ENCODE data around the gene TMEM59L.

DNA sequence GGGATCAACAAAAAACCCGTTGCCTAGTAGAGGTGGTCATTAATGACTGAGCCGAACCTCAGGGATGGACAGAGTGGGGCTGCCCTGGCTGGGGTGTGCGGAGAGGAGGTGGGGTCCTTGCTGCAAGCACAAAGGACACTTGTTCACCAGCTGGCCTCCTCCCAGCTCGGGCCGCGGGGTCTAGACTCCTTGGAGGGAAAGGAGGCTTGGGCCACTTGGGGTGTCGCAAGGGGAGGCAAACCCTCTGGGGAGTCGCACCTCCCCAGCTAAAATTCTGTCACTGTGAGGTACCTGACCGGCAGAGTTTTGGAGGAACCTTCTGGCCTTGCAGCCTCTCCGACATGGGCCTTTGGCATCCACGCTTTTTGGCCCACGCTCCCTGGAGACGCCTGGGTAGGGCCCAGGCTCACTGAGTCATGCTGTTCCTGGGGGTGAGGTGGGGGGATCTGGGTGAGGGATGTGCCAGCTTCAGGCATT is 32.4 kb downstream of the TMEM59L start:
- TF ChIP-seq MAZ (IDR thresholded peaks at IDR 0.05; ENCODE audit: borderline replicate concordance, low read depth, low read length) (no peak), MAZ (CRISPR knock-in tag; IDR thresholded peaks at IDR 0.05; ENCODE audit: low read depth) (no peak), MIXL1 (CRISPR knock-in tag; IDR thresholded peaks at IDR 0.05) (no peak), MZF1 (CRISPR knock-in tag; IDR thresholded peaks at IDR 0.05; ENCODE audit: borderline replicate concordance) (no peak), POLR2AphosphoS5 (IDR thresholded peaks at IDR 0.05; ENCODE audit: low read depth, low read length) (no peak), PPARG (CRISPR knock-in tag; conservative IDR thresholded peaks at IDR 0.05) (no peak), ZNF879 (CRISPR knock-in tag; IDR thresholded peaks at IDR 0.05) (no peak), SALL1 (CRISPR knock-in tag; IDR thresholded peaks at IDR 0.05) (no peak), SCMH1 (CRISPR knock-in tag; IDR thresholded peaks at IDR 0.05; ENCODE audit: borderline replicate concordance) (no peak), ZNF737 (CRISPR knock-in tag; IDR thresholded peaks at IDR 0.05; ENCODE audit: borderline replicate concordance) (no peak), ZNF121 (CRISPR knock-in tag; IDR thresholded peaks at IDR 0.05) (no peak)
- TF ChIP-seq, protein P1, sequence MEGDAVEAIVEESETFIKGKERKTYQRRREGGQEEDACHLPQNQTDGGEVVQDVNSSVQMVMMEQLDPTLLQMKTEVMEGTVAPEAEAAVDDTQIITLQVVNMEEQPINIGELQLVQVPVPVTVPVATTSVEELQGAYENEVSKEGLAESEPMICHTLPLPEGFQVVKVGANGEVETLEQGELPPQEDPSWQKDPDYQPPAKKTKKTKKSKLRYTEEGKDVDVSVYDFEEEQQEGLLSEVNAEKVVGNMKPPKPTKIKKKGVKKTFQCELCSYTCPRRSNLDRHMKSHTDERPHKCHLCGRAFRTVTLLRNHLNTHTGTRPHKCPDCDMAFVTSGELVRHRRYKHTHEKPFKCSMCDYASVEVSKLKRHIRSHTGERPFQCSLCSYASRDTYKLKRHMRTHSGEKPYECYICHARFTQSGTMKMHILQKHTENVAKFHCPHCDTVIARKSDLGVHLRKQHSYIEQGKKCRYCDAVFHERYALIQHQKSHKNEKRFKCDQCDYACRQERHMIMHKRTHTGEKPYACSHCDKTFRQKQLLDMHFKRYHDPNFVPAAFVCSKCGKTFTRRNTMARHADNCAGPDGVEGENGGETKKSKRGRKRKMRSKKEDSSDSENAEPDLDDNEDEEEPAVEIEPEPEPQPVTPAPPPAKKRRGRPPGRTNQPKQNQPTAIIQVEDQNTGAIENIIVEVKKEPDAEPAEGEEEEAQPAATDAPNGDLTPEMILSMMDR (CRISPR knock-in tag; IDR thresholded peaks at IDR 0.05), result no peak
- TF ChIP-seq, protein P2, sequence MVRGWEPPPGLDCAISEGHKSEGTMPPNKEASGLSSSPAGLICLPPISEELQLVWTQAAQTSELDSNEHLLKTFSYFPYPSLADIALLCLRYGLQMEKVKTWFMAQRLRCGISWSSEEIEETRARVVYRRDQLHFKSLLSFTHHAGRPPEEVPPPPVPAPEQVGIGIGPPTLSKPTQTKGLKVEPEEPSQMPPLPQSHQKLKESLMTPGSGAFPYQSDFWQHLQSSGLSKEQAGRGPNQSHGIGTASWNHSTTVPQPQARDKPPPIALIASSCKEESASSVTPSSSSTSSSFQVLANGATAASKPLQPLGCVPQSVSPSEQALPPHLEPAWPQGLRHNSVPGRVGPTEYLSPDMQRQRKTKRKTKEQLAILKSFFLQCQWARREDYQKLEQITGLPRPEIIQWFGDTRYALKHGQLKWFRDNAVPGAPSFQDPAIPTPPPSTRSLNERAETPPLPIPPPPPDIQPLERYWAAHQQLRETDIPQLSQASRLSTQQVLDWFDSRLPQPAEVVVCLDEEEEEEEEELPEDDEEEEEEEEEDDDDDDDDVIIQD (CRISPR knock-in tag; IDR thresholded peaks at IDR 0.05; ENCODE audit: low read depth), result no peak
- TF ChIP-seq, protein P3, sequence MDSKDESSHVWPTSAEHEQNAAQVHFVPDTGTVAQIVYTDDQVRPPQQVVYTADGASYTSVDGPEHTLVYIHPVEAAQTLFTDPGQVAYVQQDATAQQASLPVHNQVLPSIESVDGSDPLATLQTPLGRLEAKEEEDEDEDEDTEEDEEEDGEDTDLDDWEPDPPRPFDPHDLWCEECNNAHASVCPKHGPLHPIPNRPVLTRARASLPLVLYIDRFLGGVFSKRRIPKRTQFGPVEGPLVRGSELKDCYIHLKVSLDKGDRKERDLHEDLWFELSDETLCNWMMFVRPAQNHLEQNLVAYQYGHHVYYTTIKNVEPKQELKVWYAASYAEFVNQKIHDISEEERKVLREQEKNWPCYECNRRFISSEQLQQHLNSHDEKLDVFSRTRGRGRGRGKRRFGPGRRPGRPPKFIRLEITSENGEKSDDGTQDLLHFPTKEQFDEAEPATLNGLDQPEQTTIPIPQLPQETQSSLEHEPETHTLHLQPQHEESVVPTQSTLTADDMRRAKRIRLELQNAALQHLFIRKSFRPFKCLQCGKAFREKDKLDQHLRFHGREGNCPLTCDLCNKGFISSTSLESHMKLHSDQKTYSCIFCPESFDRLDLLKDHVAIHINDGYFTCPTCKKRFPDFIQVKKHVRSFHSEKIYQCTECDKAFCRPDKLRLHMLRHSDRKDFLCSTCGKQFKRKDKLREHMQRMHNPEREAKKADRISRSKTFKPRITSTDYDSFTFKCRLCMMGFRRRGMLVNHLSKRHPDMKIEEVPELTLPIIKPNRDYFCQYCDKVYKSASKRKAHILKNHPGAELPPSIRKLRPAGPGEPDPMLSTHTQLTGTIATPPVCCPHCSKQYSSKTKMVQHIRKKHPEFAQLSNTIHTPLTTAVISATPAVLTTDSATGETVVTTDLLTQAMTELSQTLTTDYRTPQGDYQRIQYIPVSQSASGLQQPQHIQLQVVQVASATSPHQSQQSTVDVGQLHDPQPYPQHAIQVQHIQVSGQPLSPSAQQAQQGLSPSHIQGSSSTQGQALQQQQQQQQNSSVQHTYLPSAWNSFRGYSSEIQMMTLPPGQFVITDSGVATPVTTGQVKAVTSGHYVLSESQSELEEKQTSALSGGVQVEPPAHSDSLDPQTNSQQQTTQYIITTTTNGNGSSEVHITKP (CRISPR knock-in tag; IDR thresholded peaks at IDR 0.05; ENCODE audit: low read depth), result no peak
- TF ChIP-seq, protein P4, sequence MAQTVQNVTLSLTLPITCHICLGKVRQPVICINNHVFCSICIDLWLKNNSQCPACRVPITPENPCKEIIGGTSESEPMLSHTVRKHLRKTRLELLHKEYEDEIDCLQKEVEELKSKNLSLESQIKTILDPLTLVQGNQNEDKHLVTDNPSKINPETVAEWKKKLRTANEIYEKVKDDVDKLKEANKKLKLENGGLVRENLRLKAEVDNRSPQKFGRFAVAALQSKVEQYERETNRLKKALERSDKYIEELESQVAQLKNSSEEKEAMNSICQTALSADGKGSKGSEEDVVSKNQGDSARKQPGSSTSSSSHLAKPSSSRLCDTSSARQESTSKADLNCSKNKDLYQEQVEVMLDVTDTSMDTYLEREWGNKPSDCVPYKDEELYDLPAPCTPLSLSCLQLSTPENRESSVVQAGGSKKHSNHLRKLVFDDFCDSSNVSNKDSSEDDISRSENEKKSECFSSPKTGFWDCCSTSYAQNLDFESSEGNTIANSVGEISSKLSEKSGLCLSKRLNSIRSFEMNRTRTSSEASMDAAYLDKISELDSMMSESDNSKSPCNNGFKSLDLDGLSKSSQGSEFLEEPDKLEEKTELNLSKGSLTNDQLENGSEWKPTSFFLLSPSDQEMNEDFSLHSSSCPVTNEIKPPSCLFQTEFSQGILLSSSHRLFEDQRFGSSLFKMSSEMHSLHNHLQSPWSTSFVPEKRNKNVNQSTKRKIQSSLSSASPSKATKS (CRISPR knock-in tag; IDR thresholded peaks at IDR 0.05), result no peak
